BJ (cell line): ENCODE data around the gene IL20. TPM values are rescaled to one million over a fixed set of nuclear protein-coding genes. Genes with fewer than 3 reads are reported as not detected.

Experiments used
- CTCF ChIA-PET: fragments of 350-600 bp; formaldehyde crosslinking; extraction: SDS; loops from one replicate; lab custom pipeline; 2021; ENCODE audit warnings: antibody characterized with exemption, inconsistent platforms; lab: Yijun Ruan, JAX
- POLR2A ChIA-PET: fragments of 300-600 bp; sonication (Branson Sonifier 250); formaldehyde crosslinking; extraction: SDS; loops from one replicate; lab custom pipeline; 2021; ENCODE audit warnings: antibody characterized with exemption; lab: Charles Lee
- DNase-seq: peaks from one replicate; pipeline ENCODE4 v3.0.0-alpha.2; 2011; ENCODE audit warnings: low read depth
- H3K27me3 ChIP-seq: 2 replicates; pipeline ENCODE4 v1.6.0; 2011; ENCODE audit warnings: low read length; ENCODE audit not compliant: control insufficient read depth, insufficient read depth
- H3K36me3 ChIP-seq: 2 replicates; pipeline ENCODE4 v1.5.1; 2011; ENCODE audit warnings: low read length; ENCODE audit not compliant: control insufficient read depth, insufficient read depth
- H3K4me3 ChIP-seq: 2 replicates; pipeline ENCODE4 v1.5.1; 2011; ENCODE audit warnings: low read depth, mild to moderate bottlenecking, control low read depth, low read length
- CTCF ChIP-seq: IDR thresholded peaks from 2 replicates; pipeline ENCODE4 v1.5.1; 2011; ENCODE audit warnings: low read depth, mild to moderate bottlenecking, control low read depth, inconsistent platforms, low read length, moderate library complexity; ENCODE audit not compliant: insufficient read depth
- polyA plus RNA-seq: library from polyadenylated mRNA; depleted of rRNA; stranded (reverse); fragments of >200 nt; gene quantifications from 2 replicates; pipeline ENCODE4 v1.2.3, GENCODE V29; 2011

The IL20 gene
- polyA plus RNA-seq, 1 experiment: not detected

- Histone ChIP-seq H3K36me3 (no peaks in the 10 kb centered on the region), H3K27me3 (0 out of 2 replicates have a peak, but pooled peaks cover 1% of the 10 kb centered on the region), H3K4me3 (no peak overlapping the region)
- POLR2A ChIA-PET: no interaction called here
- no peak for TF ChIP-seq CTCF
- CTCF ChIA-PET: interaction anchor here (0.9 to 1.5 kb wide), 6 partner anchors 15 to 162 kb away, joined by 3 to 5 read pairs (median 4); no protein-coding TSS in a partner anchor
- DNase-seq: no peak
These were observed 39.0 kb upstream of the IL20 start for GRCh38 chr1:206826394-206826793.

GRCh38 chr1:206828061-206828460 is 37.4 kb upstream of the IL20 start:
- POLR2A ChIA-PET: no interaction called here
- no peak for DNase-seq
- TF ChIP-seq CTCF: no peak
- Histone ChIP-seq H3K36me3 (no peaks in the 10 kb centered on the region), H3K4me3 (no peak overlapping the region), H3K27me3 (peaks cover 1% of the 10 kb centered on the region; the same call in 1 of the 2 replicates)
- CTCF ChIA-PET: interaction anchor here (1.2 kb wide), 1 partner anchor 18 kb away, joined by 4 read pairs; no protein-coding TSS in a partner anchor

- no peak for TF ChIP-seq CTCF
- CTCF ChIA-PET: interaction anchor here (1.2 kb wide), 1 partner anchor 19 kb away, joined by 4 read pairs; no protein-coding TSS in a partner anchor
- peaks cover 1% of the 10 kb centered on the region; the same call in 1 of the 2 replicates for H3K27me3 ChIP-seq
- POLR2A ChIA-PET: no interaction called here
- H3K4me3 ChIP-seq: no peak overlapping the region
- no peak for DNase-seq
- no peaks in the 10 kb centered on the region for H3K36me3 ChIP-seq
These were observed 36.7 kb upstream of the IL20 start for GRCh38 chr1:206828765-206829164.

GRCh38 chr1:206829282-206829681 is 36.1 kb upstream of the IL20 start:
- ChIA-PET CTCF (interaction anchor here (0.6 kb wide), 1 partner anchor 84 kb away, joined by 4 read pairs; no protein-coding TSS in a partner anchor), POLR2A (no interaction called here)
- TF ChIP-seq CTCF: no peak
- Histone ChIP-seq H3K27me3 (peaks cover 1% of the 10 kb centered on the region; the same call in 1 of the 2 replicates), H3K4me3 (no peak overlapping the region), H3K36me3 (no peaks in the 10 kb centered on the region)
- no peak for DNase-seq

GRCh38 chr1:206829875-206830274 is 35.5 kb upstream of the IL20 start:
- ChIA-PET CTCF (interaction anchor here (0.6 to 1.4 kb wide), 2 partner anchors 82 to 85 kb away, joined by 4 to 5 read pairs; no protein-coding TSS in a partner anchor), POLR2A (no interaction called here)
- Histone ChIP-seq H3K4me3 (no peak overlapping the region), H3K27me3 (peaks cover 1% of the 10 kb centered on the region; the same call in 1 of the 2 replicates), H3K36me3 (no peaks in the 10 kb centered on the region)
- TF ChIP-seq CTCF: no peak
- DNase-seq: no peak
